HepG2 (cell line): Measurements from ENCODE around the gene MNAT1. TPM values are rescaled to one million over a fixed set of nuclear protein-coding genes. Genes with fewer than 3 reads are reported as not detected.

Experiments
- BRCA1 ChIP-seq: sonication (generic); formaldehyde crosslinking; IDR thresholded peaks from 2 replicates; pipeline ENCODE4 v1.4.0; 2020; ENCODE audit warnings: missing genetic modification reagents
- FLYWCH1 ChIP-seq: sonication (generic); formaldehyde crosslinking; IDR thresholded peaks from 2 replicates; pipeline ENCODE4 v1.8.1; 2023; ENCODE audit warnings: mild to moderate bottlenecking, missing genetic modification reagents
- HMG20A ChIP-seq: IDR thresholded peaks from 2 replicates; pipeline ENCODE4 v1.6.1; 2016; ENCODE audit warnings: borderline replicate concordance
- JDP2 ChIP-seq: sonication (generic); formaldehyde crosslinking; IDR thresholded peaks from 2 replicates; pipeline ENCODE4 v1.8.1; 2022; ENCODE audit warnings: missing genetic modification reagents, borderline replicate concordance
- KLF6 ChIP-seq: IDR thresholded peaks from 2 replicates; pipeline ENCODE4 v1.8.0; 2016; ENCODE audit warnings: missing biosample characterization, missing genetic modification reagents
- MXI1 ChIP-seq: IDR thresholded peaks from 3 replicates; pipeline ENCODE4 v1.6.1; 2012; ENCODE audit warnings: low read depth, low read length, inconsistent platforms, borderline replicate concordance
- NR3C1 ChIP-seq: sonication (generic); formaldehyde crosslinking; IDR thresholded peaks from 2 replicates; pipeline ENCODE4 v1.4.0; 2020; ENCODE audit warnings: missing genetic modification reagents
- POLR2AphosphoS5 ChIP-seq: IDR thresholded peaks from 2 replicates; pipeline ENCODE4 v1.6.1; 2012; ENCODE audit warnings: low read depth, low read length
- REPIN1 ChIP-seq: sonication (generic); formaldehyde crosslinking; IDR thresholded peaks from 2 replicates; pipeline ENCODE4 v1.8.0; 2022; ENCODE audit warnings: missing genetic modification reagents, low read depth, mild to moderate bottlenecking, borderline replicate concordance
- TAF1 ChIP-seq: sonication (generic); formaldehyde crosslinking; IDR thresholded peaks from 2 replicates; pipeline ENCODE4 v1.4.0; 2020; ENCODE audit warnings: missing genetic modification reagents
- ZNF180 ChIP-seq: sonication (generic); formaldehyde crosslinking; IDR thresholded peaks from 2 replicates; pipeline ENCODE4 v1.4.0; 2020; ENCODE audit warnings: low read depth, missing genetic modification reagents, borderline replicate concordance
- polyA plus RNA-seq, 8 experiments: library from polyadenylated mRNA; depleted of rRNA in 3 of 8; stranded (reverse) in 7 of 8; unstranded in 1 of 8; fragments of >200 nt; fragmentation: Illumina TruSeq in 4 of 8; extraction: Trizol in 4 of 8; gene quantifications; 2 replicates each; pipeline versions ENCODE4 v1.2.1 to v1.2.3, GENCODE V29; 2011 to 2016; ENCODE audit warnings: low read depth in 4 of 8, missing spikeins in 1 of 8, mixed read lengths in 1 of 8; ENCODE audit not compliant: insufficient read depth in 1 of 8
- total RNA-seq, 5 experiments: library from RNA; depleted of rRNA; stranded (reverse); fragments of >200 nt; fragmentation: Illumina TruSeq; extraction: Trizol; gene quantifications; 2 replicates each; pipeline ENCODE4 v1.2.3, GENCODE V29; 2016; ENCODE audit warnings: low read depth in 1 of 5
- TF ChIP-seq, protein P1 (sequence below): sonication (generic); formaldehyde crosslinking; IDR thresholded peaks from 2 replicates; pipeline ENCODE4 v1.4.0; 2020; ENCODE audit warnings: low read depth, missing genetic modification reagents
- TF ChIP-seq, protein P2 (sequence below): sonication (generic); formaldehyde crosslinking; IDR thresholded peaks from 2 replicates; pipeline ENCODE4 v1.5.0; 2020; ENCODE audit warnings: mild to moderate bottlenecking, missing genetic modification reagents, borderline replicate concordance
- TF ChIP-seq, protein P3 (sequence below): sonication (generic); formaldehyde crosslinking; IDR thresholded peaks from 2 replicates; pipeline ENCODE4 v1.4.0; 2020; ENCODE audit warnings: missing genetic modification reagents, borderline replicate concordance
- TF ChIP-seq, protein P4 (sequence below): sonication (generic); formaldehyde crosslinking; IDR thresholded peaks from 2 replicates; pipeline ENCODE4 v1.5.1; 2020; ENCODE audit warnings: mild to moderate bottlenecking, moderate library complexity, missing genetic modification reagents

Gene MNAT1
- total and polyA plus RNA-seq, 2 of the 13 experiments (the other 11 are each of a cell fraction or from before 2014, with no cell fraction given) = 49.2 to 94.8 TPM

DNA sequence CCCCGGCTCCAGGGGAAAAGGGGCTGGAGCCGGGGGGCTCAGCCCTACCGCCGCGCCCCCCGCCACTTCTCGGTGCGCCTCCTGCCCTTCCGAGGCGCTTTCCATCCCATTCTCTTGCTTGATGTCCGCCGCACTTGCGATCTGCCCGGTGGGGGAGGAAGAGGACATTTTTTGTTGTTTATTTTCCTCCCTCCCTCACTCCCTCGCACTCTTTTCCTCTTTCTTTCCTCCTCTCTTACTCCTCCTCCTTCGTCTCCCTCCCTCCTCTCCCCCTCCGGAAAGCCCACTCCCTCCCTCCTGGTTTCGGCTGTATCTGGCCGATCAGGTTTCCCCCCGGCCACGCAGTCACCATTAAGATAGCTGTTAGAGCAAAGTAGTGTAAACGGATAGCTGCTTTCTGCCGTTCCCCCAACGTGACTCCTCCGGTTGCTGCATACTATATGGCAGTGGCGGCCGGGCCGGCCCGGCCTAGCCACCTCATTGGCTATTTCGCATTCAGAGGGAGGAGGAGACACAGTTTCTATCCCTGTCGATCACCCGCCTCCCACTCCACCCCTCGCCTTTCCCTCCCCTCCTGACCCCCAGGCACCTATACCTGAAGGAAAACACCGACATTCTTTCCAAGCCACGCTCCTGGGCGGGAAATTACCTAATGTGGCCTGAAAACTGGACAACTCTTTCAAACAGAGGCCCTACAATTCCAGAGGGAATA, 10.5 kb upstream of the MNAT1 start, which contains the start of gene SIX4 (continued):
- TF ChIP-seq BRCA1 (CRISPR knock-in tag) (no peak), NR3C1 (no peak), POLR2AphosphoS5 (peak; percentile 79), HMG20A (no peak), ZNF180 (CRISPR knock-in tag) (no peak), JDP2 (no peak), TAF1 (CRISPR knock-in tag) (peak; percentile 71), KLF6 (peak; percentile 81; the same call in 1 of the 2 replicates), REPIN1 (CRISPR knock-in tag) (peak; percentile 37; the same call in 1 of the 2 replicates), MXI1 (peak; percentile 53; the same call in 1 of the 3 replicates), FLYWCH1 (CRISPR knock-in tag) (no peak)
- TF ChIP-seq, protein P1, sequence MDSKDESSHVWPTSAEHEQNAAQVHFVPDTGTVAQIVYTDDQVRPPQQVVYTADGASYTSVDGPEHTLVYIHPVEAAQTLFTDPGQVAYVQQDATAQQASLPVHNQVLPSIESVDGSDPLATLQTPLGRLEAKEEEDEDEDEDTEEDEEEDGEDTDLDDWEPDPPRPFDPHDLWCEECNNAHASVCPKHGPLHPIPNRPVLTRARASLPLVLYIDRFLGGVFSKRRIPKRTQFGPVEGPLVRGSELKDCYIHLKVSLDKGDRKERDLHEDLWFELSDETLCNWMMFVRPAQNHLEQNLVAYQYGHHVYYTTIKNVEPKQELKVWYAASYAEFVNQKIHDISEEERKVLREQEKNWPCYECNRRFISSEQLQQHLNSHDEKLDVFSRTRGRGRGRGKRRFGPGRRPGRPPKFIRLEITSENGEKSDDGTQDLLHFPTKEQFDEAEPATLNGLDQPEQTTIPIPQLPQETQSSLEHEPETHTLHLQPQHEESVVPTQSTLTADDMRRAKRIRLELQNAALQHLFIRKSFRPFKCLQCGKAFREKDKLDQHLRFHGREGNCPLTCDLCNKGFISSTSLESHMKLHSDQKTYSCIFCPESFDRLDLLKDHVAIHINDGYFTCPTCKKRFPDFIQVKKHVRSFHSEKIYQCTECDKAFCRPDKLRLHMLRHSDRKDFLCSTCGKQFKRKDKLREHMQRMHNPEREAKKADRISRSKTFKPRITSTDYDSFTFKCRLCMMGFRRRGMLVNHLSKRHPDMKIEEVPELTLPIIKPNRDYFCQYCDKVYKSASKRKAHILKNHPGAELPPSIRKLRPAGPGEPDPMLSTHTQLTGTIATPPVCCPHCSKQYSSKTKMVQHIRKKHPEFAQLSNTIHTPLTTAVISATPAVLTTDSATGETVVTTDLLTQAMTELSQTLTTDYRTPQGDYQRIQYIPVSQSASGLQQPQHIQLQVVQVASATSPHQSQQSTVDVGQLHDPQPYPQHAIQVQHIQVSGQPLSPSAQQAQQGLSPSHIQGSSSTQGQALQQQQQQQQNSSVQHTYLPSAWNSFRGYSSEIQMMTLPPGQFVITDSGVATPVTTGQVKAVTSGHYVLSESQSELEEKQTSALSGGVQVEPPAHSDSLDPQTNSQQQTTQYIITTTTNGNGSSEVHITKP (CRISPR knock-in tag) = peak; percentile 28; the same call in 1 of the 2 replicates
- TF ChIP-seq, protein P2, sequence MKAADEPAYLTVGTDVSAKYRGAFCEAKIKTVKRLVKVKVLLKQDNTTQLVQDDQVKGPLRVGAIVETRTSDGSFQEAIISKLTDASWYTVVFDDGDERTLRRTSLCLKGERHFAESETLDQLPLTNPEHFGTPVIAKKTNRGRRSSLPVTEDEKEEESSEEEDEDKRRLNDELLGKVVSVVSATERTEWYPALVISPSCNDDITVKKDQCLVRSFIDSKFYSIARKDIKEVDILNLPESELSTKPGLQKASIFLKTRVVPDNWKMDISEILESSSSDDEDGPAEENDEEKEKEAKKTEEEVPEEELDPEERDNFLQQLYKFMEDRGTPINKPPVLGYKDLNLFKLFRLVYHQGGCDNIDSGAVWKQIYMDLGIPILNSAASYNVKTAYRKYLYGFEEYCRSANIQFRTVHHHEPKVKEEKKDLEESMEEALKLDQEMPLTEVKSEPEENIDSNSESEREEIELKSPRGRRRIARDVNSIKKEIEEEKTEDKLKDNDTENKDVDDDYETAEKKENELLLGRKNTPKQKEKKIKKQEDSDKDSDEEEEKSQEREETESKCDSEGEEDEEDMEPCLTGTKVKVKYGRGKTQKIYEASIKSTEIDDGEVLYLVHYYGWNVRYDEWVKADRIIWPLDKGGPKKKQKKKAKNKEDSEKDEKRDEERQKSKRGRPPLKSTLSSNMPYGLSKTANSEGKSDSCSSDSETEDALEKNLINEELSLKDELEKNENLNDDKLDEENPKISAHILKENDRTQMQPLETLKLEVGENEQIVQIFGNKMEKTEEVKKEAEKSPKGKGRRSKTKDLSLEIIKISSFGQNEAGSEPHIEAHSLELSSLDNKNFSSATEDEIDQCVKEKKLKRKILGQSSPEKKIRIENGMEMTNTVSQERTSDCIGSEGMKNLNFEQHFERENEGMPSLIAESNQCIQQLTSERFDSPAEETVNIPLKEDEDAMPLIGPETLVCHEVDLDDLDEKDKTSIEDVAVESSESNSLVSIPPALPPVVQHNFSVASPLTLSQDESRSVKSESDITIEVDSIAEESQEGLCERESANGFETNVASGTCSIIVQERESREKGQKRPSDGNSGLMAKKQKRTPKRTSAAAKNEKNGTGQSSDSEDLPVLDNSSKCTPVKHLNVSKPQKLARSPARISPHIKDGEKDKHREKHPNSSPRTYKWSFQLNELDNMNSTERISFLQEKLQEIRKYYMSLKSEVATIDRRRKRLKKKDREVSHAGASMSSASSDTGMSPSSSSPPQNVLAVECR (CRISPR knock-in tag) = peak; percentile 65
- TF ChIP-seq, protein P3, sequence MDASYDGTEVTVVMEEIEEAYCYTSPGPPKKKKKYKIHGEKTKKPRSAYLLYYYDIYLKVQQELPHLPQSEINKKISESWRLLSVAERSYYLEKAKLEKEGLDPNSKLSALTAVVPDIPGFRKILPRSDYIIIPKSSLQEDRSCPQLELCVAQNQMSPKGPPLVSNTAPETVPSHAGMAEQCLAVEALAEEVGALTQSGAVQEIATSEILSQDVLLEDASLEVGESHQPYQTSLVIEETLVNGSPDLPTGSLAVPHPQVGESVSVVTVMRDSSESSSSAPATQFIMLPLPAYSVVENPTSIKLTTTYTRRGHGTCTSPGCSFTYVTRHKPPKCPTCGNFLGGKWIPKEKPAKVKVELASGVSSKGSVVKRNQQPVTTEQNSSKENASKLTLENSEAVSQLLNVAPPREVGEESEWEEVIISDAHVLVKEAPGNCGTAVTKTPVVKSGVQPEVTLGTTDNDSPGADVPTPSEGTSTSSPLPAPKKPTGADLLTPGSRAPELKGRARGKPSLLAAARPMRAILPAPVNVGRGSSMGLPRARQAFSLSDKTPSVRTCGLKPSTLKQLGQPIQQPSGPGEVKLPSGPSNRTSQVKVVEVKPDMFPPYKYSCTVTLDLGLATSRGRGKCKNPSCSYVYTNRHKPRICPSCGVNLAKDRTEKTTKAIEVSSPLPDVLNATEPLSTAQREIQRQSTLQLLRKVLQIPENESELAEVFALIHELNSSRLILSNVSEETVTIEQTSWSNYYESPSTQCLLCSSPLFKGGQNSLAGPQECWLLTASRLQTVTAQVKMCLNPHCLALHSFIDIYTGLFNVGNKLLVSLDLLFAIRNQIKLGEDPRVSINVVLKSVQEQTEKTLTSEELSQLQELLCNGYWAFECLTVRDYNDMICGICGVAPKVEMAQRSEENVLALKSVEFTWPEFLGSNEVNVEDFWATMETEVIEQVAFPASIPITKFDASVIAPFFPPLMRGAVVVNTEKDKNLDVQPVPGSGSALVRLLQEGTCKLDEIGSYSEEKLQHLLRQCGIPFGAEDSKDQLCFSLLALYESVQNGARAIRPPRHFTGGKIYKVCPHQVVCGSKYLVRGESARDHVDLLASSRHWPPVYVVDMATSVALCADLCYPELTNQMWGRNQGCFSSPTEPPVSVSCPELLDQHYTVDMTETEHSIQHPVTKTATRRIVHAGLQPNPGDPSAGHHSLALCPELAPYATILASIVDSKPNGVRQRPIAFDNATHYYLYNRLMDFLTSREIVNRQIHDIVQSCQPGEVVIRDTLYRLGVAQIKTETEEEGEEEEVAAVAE (CRISPR knock-in tag) = peak; percentile 7; the same call in 1 of the 2 replicates
- TF ChIP-seq, protein P4, sequence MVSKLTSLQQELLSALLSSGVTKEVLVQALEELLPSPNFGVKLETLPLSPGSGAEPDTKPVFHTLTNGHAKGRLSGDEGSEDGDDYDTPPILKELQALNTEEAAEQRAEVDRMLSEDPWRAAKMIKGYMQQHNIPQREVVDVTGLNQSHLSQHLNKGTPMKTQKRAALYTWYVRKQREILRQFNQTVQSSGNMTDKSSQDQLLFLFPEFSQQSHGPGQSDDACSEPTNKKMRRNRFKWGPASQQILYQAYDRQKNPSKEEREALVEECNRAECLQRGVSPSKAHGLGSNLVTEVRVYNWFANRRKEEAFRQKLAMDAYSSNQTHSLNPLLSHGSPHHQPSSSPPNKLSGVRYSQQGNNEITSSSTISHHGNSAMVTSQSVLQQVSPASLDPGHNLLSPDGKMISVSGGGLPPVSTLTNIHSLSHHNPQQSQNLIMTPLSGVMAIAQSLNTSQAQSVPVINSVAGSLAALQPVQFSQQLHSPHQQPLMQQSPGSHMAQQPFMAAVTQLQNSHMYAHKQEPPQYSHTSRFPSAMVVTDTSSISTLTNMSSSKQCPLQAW (CRISPR knock-in tag) = peak; percentile 55
